ENCODE results near the gene RCAN2.

GRCh38 chr6:46312654-46313053 is 178.6 kb downstream of the RCAN2 start:
- TF ChIP-seq POLR2AphosphoS5 (IDR thresholded peaks at IDR 0.05; ENCODE audit: low read depth, low read length) (no peak), REST (IDR thresholded peaks at IDR 0.05; ENCODE audit: insufficient read depth in 1 of 2, low read depth in 2 of 2, low read length in 2 of 2) (no peak), TAF1 (IDR thresholded peaks at IDR 0.05; ENCODE audit: borderline replicate concordance, insufficient read depth, low read length) (no peak), SIN3A (IDR thresholded peaks at IDR 0.05; ENCODE audit: borderline replicate concordance, insufficient read depth, low read length) (no peak), FOXP2 (optimal IDR thresholded peaks at IDR 0.05; ENCODE audit: borderline replicate concordance, extremely low read depth, extremely low read length, insufficient read depth) (no peak)

All from PFSK-1 (cell line).